Stimulated activated CD4-positive, alpha-beta T cell treated with anti-CD3 and anti-CD28 coated beads, Interleukin-4, amount 100 ng/mL, for 24 hours (primary cell): ENCODE measurements around the gene MYDGF.

Source experiments
- DNase-seq: peaks from one replicate; pipeline ENCODE4 v3.0.0-alpha.2; 2020

Gene MYDGF

GRCh38 chr19:4673726-4674125 lies 3.6 kb upstream of the MYDGF start:
- no peak for DNase-seq

DNA sequence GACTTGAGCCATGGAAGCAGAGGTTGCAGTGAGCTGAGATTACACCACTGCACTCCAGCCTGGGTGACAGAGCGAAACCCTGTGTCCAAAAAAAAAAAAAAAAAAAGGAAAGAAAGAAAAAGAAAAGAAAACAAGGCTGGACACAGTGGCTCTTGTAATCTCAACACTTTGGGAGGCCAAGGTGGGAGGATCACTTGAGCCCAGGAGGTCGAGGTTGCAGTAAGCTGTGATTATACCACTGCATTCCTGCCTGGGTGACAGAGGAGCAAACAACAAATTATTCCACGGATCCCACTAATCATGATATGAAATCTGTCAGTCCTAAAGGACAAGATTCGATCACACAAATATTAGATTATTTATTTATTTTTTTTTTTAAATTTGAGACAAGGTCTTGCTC lies 3.1 kb upstream of the MYDGF start:
- DNase-seq, result no peak

GRCh38 chr19:4671185-4671851 lies 1.2 kb upstream of the MYDGF start:
- DNase-seq, result no peak

DNA sequence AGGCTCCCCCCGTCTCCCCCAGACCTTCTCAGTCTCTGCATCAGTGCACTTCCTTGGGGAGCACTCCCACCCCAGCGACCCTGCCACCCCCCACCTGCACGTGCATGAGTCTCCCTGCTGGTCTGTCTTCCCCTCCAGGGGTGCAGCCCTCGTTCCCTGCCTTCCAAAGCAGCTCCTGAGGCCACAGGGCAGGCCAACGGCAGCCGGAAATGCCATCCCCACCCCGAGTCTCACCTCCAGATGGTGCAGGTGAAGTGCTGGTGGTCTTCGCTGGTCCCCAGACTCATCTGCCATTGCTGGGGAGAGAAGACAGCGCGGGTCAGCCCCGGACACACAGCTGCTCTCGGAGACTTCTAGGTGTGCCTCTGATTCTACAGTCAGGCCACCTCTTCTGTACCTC lies 5.5 kb downstream of the MYDGF start:
- DNase-seq, result no peak

DNA sequence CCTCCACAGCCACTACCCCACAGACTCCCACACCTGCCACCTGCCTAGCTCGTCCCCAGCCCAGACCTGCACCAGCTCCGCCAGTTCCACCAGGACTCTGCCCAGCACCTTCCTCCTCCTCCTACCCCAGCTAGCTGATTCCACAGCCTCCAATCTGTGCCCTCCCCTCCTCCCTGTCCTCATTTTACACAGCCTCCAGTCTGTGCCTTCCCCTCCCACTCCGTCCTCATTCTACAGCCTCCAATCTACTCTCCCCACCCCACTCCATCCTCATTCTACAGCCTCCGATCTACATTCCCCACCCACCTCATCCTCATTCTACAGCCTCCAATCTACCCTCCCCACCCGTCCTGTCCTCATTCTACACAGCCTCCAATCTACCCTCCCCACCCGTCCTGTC lies 7.3 kb downstream of the MYDGF start:
- DNase-seq, result no peak

DNA sequence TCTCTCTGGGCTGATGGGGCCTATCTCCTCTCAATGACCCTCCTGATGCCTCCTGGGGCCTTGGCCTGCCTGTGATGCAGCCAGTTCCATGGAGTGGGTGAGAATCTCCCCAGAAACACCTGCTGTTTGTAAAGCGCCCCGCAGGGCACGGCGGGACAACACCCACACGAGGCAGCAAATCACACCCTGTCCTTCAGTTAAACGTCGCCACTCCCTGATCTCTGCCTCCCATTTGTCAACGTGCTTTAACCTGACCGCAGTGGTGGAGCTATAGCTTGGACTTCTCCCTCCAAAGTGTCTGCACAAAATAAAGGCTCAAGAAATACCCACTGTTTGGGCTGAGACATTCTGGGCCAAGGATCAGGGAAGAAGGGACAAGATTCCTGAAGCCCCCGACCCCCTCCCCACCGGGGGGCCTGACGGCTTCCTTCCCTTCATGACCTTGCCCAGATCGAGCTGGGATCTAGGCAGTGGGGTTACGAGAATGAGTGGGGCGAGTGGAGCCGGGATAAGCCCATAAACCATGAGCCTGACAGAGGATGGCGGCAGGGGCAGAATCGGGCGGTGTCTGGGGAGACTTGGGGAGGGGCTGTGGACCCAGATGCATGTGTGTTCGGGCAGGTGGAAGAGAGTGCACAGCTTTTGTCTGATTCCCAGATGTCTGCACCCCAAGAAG lies 8.0 kb downstream of the MYDGF start:
- no peak for DNase-seq

- no peak for DNase-seq
Observed at GRCh38 chr19:4660993-4661392, 9.1 kb downstream of the MYDGF start.

GRCh38 chr19:4660181-4660791 lies 9.9 kb downstream of the MYDGF start:
- DNase-seq, result no peak

DNA sequence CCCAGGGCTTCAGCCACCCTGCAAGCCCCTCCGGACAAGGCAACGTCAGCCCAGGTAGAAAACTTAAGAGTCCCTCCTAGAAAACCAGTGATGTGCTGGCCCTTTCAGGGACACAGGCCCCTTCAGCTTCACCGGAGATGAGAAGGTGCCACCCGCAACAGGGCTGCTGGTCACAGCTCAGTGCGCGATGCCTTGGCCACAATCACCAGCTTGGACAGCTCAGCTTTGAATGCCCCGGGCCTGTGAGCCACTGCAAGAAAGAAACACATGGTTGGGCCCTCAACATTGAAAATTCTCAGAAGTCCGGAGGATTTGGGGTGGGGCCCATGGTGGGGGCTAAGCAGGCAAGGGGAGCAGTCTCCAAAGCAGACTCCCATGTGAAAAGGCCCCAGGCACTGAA lies 12.3 kb downstream of the MYDGF start:
- no peak for DNase-seq

DNA sequence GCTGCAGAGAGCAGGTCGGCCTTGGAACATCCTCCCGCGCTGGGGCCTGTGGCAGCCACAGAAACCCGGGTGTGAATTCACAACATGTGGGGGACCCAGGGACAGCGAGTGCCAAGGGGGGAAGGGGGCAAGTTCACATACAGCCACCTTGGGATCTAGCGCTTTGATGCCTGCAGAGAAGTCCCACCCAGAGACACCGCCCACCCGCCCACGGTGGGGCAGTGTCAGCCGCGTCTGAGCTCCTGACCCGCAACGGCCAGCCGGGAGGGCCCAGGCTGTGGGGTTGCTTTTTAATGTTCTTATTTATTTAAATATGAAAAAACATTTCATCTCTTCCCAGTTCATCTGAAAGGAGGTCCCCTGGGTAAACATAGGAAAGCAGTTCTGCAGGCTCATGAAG lies 12.9 kb downstream of the MYDGF start:
- DNase-seq, result no peak

- DNase-seq, result no peak
Observed at GRCh38 chr19:4656102-4656501, 14.0 kb downstream of the MYDGF start.

- DNase-seq, result no peak
Observed at GRCh38 chr19:4654437-4655361, 15.4 kb downstream of the MYDGF start.

- no peak for DNase-seq
Observed at GRCh38 chr19:4653793-4654436, 16.2 kb downstream of the MYDGF start.

DNA sequence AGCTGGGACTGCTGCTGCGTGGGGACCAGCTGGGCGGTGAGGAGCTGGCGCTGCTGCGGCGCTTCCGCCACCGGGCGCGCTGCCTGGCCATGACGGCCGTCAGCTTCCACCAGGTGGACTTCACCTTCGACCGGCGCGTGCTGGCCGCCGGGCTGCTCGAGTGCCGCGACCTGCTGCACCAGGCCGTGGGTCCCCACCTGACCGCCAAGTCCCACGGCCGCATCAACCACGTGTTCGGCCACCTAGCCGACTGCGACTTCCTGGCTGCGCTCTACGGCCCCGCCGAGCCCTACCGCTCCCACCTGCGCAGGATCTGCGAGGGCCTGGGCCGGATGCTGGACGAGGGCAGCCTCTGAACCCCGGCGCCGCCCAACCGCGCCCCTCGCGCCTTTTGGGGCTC lies 18.1 kb downstream of the MYDGF start:
- no peak for DNase-seq

- DNase-seq, result no peak
Observed at GRCh38 chr19:4650159-4650558, 20.0 kb downstream of the MYDGF start.

GRCh38 chr19:4649392-4650047 lies 20.6 kb downstream of the MYDGF start:
- DNase-seq, result no peak

DNA sequence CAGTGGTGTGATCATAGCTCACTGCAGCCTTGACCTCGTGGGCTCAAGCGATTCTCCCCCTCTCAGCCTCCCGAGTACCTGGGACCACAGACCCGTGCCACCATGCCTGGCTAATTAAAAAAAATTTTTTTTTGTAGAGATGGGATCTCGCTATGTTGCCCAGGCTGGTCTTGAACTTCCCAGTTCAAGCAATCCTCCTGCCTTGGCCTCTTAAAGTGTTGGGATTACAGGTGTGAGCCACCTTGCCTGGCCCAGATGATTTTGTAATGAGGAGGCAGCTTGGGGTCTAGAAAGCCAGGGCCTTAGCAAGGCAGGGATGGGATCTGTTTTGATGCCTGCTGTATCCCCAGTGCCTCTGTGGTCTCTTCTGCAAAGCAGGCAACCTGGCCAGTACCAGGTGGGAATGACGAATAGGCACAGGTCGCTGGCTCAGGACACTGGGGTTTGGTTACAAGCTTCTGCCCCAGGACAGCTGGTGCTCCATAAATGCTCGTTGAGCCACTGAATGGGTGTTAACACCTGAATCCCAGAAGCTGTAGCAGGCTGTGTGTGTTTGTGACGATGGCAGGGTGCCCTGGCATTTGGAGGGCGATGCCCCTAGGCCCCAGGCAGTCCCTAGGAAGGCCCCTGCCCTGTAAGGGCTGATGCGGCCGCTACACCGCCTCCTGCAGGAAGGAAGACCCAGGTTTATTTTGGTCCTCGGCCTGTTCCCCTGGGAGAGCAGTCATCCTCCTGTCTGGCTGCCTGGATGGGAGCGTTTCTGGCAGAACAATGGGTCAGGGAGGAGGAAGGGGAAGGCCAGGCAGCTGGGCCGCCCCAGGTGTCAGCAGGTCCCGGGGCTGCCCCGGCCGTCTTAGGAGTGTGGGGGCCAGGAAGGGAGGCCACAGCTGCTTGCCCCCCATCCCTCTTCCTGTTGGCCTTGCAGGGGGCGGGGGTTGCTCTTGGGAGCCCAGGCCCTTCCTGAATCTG lies 22.2 kb downstream of the MYDGF start:
- DNase-seq, result no peak

DNA sequence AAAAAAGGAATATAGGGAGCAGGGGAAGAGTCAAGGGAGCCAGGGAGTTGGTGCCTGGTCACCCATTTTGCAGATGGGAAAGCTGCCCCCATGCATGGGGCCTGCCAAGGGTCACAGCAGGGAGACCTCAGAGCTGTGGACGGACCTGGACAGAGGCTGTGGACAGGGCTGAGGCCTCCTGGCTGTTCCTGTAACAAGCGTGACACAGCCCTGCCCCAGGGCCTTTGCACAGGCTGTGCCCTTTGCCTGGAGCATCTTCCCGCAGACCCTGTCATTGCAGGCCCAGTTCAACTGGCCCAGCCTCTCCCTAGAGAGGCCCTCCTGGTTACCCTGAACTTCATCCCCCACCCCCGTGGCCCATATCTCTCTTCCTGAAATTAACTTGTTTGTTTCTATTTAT lies 24.4 kb downstream of the MYDGF start:
- no peak for DNase-seq

- no peak for DNase-seq
Observed at GRCh38 chr19:4642625-4643024, 27.5 kb downstream of the MYDGF start.

DNA sequence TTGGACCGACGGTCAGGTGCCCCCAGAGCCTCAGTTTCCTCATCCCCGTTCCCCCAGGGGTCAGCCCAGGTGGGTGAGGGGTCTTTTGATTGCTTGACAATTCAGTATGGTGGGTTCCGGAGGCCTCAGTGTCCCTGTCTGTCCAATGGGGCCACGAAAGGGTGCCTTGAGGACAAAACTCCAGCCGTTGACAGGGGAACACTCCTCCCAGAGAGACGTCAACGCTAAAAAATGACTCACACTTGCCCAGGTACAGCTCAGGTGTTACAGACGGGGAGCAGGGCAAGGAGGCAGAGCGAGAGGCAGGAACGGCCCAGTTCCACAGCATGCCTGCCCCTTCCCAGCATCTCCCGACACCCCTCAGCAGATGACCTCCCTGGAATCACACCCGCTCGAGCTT lies 29.0 kb downstream of the MYDGF start:
- no peak for DNase-seq
